ENCODE results near the gene MAP3K5. TPM values are rescaled to one million over a fixed set of nuclear protein-coding genes. Genes with fewer than 3 reads are reported as not detected.

MAP3K5 gene
- total RNA-seq, 4 donors from 2014 or later = 26.9 to 64.5 (median 34.0) TPM

- Histone ChIP-seq H3K27ac (no peak overlapping the region), H3K9me3 (no peaks in the 10 kb centered on the region), H3K36me3 (peaks cover 0 to 4% (median 0%) of the 10 kb centered on the region in 3 donors), H3K4me1 (peaks cover 0 to 11% (median 4%) of the 10 kb centered on the region in 4 donors), H3K4me3 (no peak overlapping the region), H3K27me3 (no peaks in the 10 kb centered on the region)
- TF ChIP-seq, protein P1, sequence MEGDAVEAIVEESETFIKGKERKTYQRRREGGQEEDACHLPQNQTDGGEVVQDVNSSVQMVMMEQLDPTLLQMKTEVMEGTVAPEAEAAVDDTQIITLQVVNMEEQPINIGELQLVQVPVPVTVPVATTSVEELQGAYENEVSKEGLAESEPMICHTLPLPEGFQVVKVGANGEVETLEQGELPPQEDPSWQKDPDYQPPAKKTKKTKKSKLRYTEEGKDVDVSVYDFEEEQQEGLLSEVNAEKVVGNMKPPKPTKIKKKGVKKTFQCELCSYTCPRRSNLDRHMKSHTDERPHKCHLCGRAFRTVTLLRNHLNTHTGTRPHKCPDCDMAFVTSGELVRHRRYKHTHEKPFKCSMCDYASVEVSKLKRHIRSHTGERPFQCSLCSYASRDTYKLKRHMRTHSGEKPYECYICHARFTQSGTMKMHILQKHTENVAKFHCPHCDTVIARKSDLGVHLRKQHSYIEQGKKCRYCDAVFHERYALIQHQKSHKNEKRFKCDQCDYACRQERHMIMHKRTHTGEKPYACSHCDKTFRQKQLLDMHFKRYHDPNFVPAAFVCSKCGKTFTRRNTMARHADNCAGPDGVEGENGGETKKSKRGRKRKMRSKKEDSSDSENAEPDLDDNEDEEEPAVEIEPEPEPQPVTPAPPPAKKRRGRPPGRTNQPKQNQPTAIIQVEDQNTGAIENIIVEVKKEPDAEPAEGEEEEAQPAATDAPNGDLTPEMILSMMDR (IDR thresholded peaks at IDR 0.05) = no peak
- no peak for TF ChIP-seq EP300 (IDR thresholded peaks at IDR 0.05)
- no peak for TF ChIP-seq POLR2A (IDR thresholded peaks at IDR 0.05)
- WGBS, 2 donors = 92 to 93% methylated on average over 3 of the region's 3 CpGs
- DNase-seq (ENCODE audit: low spot score in 2 of 2) = no peak
Observed at GRCh38 chr6:136607204-136607931, 184.9 kb downstream of the MAP3K5 start.

DNA sequence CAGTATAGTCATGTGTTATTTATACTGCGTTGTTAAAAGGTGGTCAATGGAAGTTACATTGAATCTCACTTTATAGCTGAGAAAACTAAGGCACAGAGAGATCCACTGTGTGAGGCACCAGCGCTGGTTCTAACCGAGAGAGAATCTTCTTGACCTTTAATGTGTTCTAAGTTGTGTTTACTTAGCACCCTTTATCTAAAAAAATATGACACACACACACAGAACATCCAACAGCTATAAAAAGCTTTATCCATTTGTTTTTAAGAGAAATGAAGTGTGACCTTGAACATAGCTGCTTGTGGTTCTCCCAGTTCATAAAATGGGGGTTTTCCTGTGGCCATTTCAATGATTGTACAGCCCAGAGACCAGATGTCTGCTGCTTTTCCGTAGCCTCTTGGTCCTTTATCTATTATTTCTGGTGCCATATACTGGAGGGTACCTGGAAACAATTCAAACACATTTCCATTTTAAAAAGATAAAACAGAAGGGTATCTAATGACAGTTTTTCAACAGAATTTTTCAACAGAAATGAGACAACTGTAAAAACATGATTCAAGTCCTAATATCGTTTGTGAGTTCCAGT, 187.3 kb downstream of the MAP3K5 start:
- no peak for DNase-seq (ENCODE audit: low spot score in 2 of 2)
- TF ChIP-seq, protein P1 (IDR thresholded peaks at IDR 0.05) = no peak
- TF ChIP-seq EP300 (IDR thresholded peaks at IDR 0.05) (no peak), POLR2A (IDR thresholded peaks at IDR 0.05) (no peak)
- H3K27ac ChIP-seq = no peak overlapping the region
- H3K27me3 ChIP-seq = no peaks in the 10 kb centered on the region
- H3K4me3 ChIP-seq = no peak overlapping the region
- WGBS, 2 donors = 57 to 63% methylated on average over 5 of the region's 5 CpGs
- peaks cover 0 to 8% (median 2%) of the 10 kb centered on the region in 4 donors for H3K4me1 ChIP-seq
- no peaks in the 10 kb centered on the region for H3K9me3 ChIP-seq
- H3K36me3 ChIP-seq = peaks cover 0 to 4% (median 0%) of the 10 kb centered on the region in 3 donors

DNA sequence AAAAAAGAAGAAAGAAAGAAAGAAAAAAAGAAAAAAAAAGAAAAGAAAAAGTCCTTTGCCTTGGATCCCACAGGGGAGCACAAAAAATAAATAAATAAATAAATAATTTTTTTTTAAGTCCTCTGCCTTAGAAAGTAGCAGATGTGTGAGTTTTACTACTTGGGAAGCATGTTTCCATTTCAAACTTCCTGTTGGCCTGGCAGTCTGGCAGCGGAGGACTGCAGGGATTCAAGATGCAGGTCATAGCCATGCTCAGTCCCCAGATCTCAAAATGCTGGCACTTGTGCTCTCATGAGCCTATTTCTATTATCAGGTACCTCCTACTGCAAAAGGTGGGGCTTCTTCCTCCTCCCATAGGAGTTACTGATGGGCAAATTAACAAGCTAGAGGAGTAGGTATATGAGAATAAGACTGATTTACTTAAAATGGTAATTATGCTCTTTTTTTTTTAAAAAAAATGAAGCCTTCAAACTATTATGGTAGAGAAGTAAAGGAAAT, 187.9 kb downstream of the MAP3K5 start:
- no peak for DNase-seq (ENCODE audit: low spot score in 2 of 2)
- WGBS, 2 donors = 72 to 95% methylated on average over 1 of the region's 1 CpG
- TF ChIP-seq POLR2A (IDR thresholded peaks at IDR 0.05) = no peak
- TF ChIP-seq, protein P1 (IDR thresholded peaks at IDR 0.05) = no peak
- no peak for TF ChIP-seq EP300 (IDR thresholded peaks at IDR 0.05)
- Histone ChIP-seq H3K4me1 (peaks cover 0 to 3% (median 0%) of the 10 kb centered on the region in 4 donors), H3K4me3 (no peak overlapping the region), H3K27me3 (no peaks in the 10 kb centered on the region), H3K27ac (no peak overlapping the region), H3K36me3 (peaks cover 0 to 4% (median 0%) of the 10 kb centered on the region in 3 donors), H3K9me3 (no peaks in the 10 kb centered on the region)

GRCh38 chr6:136600818-136601217, 191.5 kb downstream of the MAP3K5 start:
- no peak for DNase-seq (ENCODE audit: low spot score in 2 of 2)
- no peaks in the 10 kb centered on the region for H3K9me3 ChIP-seq
- no peak overlapping the region for H3K27ac ChIP-seq
- TF ChIP-seq, protein P1 (IDR thresholded peaks at IDR 0.05) = no peak
- TF ChIP-seq EP300 (IDR thresholded peaks at IDR 0.05) (no peak), POLR2A (IDR thresholded peaks at IDR 0.05) (no peak)
- no peaks in the 10 kb centered on the region for H3K27me3 ChIP-seq
- H3K4me3 ChIP-seq = no peak overlapping the region
- WGBS, 2 donors = 44 to 50% methylated on average over 3 of the region's 3 CpGs
- no peaks in the 10 kb centered on the region for H3K4me1 ChIP-seq
- H3K36me3 ChIP-seq = peaks cover 0 to 4% (median 0%) of the 10 kb centered on the region in 3 donors
